ENCODE data around the gene KCNQ5.
"Not testable (repeated sequence)": the region's sequence is repeated elsewhere in the genome, so short reads cannot be mapped to it uniquely, and the experiment has no call there.

Gene KCNQ5

GRCh38 chr6:73145690-73146089 lies 523.8 kb downstream of the KCNQ5 start:
- DNase-seq = no peak

- no peak for DNase-seq
These were observed 529.9 kb downstream of the KCNQ5 start for GRCh38 chr6:73151732-73152131.

GRCh38 chr6:73152556-73152955 lies 530.7 kb downstream of the KCNQ5 start:
- no peak for DNase-seq

- DNase-seq = no peak
These were observed 531.3 kb downstream of the KCNQ5 start for GRCh38 chr6:73152966-73153757.

- DNase-seq = no peak
These were observed 535.2 kb downstream of the KCNQ5 start for GRCh38 chr6:73156793-73157767.

GRCh38 chr6:73157870-73158269 lies 536.0 kb downstream of the KCNQ5 start:
- DNase-seq = no peak

- DNase-seq = no peak
These were observed 547.2 kb downstream of the KCNQ5 start for GRCh38 chr6:73169111-73169510.

GRCh38 chr6:73169633-73170032 lies 547.8 kb downstream of the KCNQ5 start:
- no peak for DNase-seq

- DNase-seq = no peak
These were observed 552.8 kb downstream of the KCNQ5 start for GRCh38 chr6:73174646-73175045.

GRCh38 chr6:73176057-73176456 lies 554.2 kb downstream of the KCNQ5 start:
- DNase-seq = no peak

GRCh38 chr6:73177221-73177944 lies 555.5 kb downstream of the KCNQ5 start:
- no peak for DNase-seq

GRCh38 chr6:73180076-73180738 lies 558.3 kb downstream of the KCNQ5 start:
- no peak for DNase-seq

GRCh38 chr6:73180763-73181619 lies 559.1 kb downstream of the KCNQ5 start:
- peak; percentile 35 for DNase-seq

GRCh38 chr6:73182021-73182607 lies 560.2 kb downstream of the KCNQ5 start:
- no peak for DNase-seq

- DNase-seq = not testable (repeated sequence)
These were observed 571.4 kb downstream of the KCNQ5 start for GRCh38 chr6:73193302-73193701.

GRCh38 chr6:73194744-73195143 lies 572.9 kb downstream of the KCNQ5 start:
- no peak for DNase-seq

GRCh38 chr6:73200247-73200646 lies 578.4 kb downstream of the KCNQ5 start:
- DNase-seq = no peak

- DNase-seq = no peak
These were observed 578.9 kb downstream of the KCNQ5 start for GRCh38 chr6:73200735-73201134.

GRCh38 chr6:73203098-73203497 lies 581.2 kb downstream of the KCNQ5 start:
- DNase-seq = no peak

- no peak for DNase-seq
These were observed 582.4 kb downstream of the KCNQ5 start for GRCh38 chr6:73204252-73204651.

GRCh38 chr6:73207221-73207837 lies 585.5 kb downstream of the KCNQ5 start:
- DNase-seq = no peak

Data from NCI-H1436 treated with DMSO at 0.1 percent for 48 hours (cell line).